Suprapubic skin (tissue), 4 donors: ENCODE results near the gene CAPRIN2. TPM values are rescaled to one million over a fixed set of nuclear protein-coding genes. Genes with fewer than 3 reads are reported as not detected.

Experiments
- DNase-seq, 2 donors: peaks; one replicate each; pipeline ENCODE4 v3.0.0-alpha.2; 2019; ENCODE audit warnings: low spot score in 2 of 2
- H3K27ac ChIP-seq: fragments of 200-600 bp; sonication (generic); one replicate; pipeline ENCODE4 v1.5.1; 2019
- H3K27me3 ChIP-seq: fragments of 200-600 bp; sonication (generic); one replicate; pipeline ENCODE4 v1.5.1; 2019
- H3K36me3 ChIP-seq: fragments of 200-600 bp; sonication (generic); one replicate; pipeline ENCODE4 v1.5.1; 2019
- H3K4me1 ChIP-seq: fragments of 200-600 bp; sonication (generic); one replicate; pipeline ENCODE4 v1.5.1; 2019
- H3K4me3 ChIP-seq: fragments of 200-600 bp; sonication (generic); one replicate; pipeline ENCODE4 v1.5.1; 2019; ENCODE audit warnings: mild to moderate bottlenecking
- H3K9me3 ChIP-seq: fragments of 200-600 bp; sonication (generic); one replicate; pipeline ENCODE4 v1.5.1; 2019
- EP300 ChIP-seq: sonication (generic); formaldehyde crosslinking; IDR thresholded peaks from one replicate; pipeline ENCODE4 v1.6.1; 2017; ENCODE audit warnings: antibody characterized with exemption
- POLR2A ChIP-seq, 2 donors: fragments of 450-650 bp; IDR thresholded peaks; one replicate each; pipeline ENCODE4 v1.6.1; 2017; ENCODE audit warnings: antibody characterized with exemption in 2 of 2, mild to moderate bottlenecking in 2 of 2, moderate library complexity in 2 of 2
- POLR2AphosphoS5 ChIP-seq, 3 donors: sonication (generic); formaldehyde crosslinking; IDR thresholded peaks; one replicate each; pipeline ENCODE4 v1.6.1; 2017; ENCODE audit warnings: antibody characterized with exemption in 3 of 3
- WGBS: methylation state at CpG from one replicate; pipeline ENCODE4 v1.1.5; 2018; 5-methylcytosine and 5-hydroxymethylcytosine counted together
- total RNA-seq, 4 donors: library from RNA; depleted of rRNA; stranded (reverse); fragments of >200 nt; gene quantifications; one replicate each; pipeline ENCODE4 v1.1.0, GENCODE V29; 2016
- TF ChIP-seq, protein P1 (sequence below), 2 donors: fragments of 200-600 bp in 1 of 2; fragments of 450-650 bp in 1 of 2; sonication (generic) in 1 of 2; IDR thresholded peaks; one replicate each; pipeline ENCODE4 v1.5.1; 2016 to 2019; ENCODE audit warnings: antibody characterized with exemption in 2 of 2, mild to moderate bottlenecking in 1 of 2, moderate library complexity in 1 of 2

Gene CAPRIN2
- total RNA-seq, 4 donors from 2014 or later: 16.8 to 56.8 (median 17.8) TPM

DNA sequence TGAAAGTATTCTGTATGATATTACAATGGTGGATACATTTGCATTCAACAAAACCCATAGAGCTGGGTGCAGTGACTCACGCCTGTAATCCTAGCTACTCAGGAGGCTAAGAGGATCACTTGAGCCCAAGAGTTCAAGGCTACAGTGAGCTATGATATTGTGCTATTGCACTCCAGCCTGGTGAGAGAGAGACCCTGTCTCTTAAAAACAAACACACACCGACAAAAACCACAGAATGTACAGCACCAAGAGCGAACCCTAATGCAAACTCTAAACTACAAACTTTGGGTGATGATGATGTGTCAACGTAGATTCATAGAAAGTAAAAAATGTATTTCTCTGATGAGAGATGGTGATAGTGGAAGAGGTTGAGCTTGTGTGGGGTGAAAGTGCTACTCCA, 8.6 kb downstream of the CAPRIN2 start:
- TF ChIP-seq POLR2AphosphoS5 (IDR thresholded peaks at IDR 0.05) (no peak), EP300 (no peak), POLR2A (IDR thresholded peaks at IDR 0.05) (no peak)
- TF ChIP-seq, protein P1, sequence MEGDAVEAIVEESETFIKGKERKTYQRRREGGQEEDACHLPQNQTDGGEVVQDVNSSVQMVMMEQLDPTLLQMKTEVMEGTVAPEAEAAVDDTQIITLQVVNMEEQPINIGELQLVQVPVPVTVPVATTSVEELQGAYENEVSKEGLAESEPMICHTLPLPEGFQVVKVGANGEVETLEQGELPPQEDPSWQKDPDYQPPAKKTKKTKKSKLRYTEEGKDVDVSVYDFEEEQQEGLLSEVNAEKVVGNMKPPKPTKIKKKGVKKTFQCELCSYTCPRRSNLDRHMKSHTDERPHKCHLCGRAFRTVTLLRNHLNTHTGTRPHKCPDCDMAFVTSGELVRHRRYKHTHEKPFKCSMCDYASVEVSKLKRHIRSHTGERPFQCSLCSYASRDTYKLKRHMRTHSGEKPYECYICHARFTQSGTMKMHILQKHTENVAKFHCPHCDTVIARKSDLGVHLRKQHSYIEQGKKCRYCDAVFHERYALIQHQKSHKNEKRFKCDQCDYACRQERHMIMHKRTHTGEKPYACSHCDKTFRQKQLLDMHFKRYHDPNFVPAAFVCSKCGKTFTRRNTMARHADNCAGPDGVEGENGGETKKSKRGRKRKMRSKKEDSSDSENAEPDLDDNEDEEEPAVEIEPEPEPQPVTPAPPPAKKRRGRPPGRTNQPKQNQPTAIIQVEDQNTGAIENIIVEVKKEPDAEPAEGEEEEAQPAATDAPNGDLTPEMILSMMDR (IDR thresholded peaks at IDR 0.05): no peak
- DNase-seq: no peak
- no peaks in the 10 kb centered on the region for H3K27me3 ChIP-seq
- H3K36me3 ChIP-seq: peaks cover 7% of the 10 kb centered on the region
- H3K4me1 ChIP-seq: no peaks in the 10 kb centered on the region
- no peak overlapping the region for H3K27ac ChIP-seq
- 97% methylated on average over 4 of the region's 4 CpGs for WGBS
- H3K4me3 ChIP-seq: no peak overlapping the region
- H3K9me3 ChIP-seq: no peaks in the 10 kb centered on the region

DNA sequence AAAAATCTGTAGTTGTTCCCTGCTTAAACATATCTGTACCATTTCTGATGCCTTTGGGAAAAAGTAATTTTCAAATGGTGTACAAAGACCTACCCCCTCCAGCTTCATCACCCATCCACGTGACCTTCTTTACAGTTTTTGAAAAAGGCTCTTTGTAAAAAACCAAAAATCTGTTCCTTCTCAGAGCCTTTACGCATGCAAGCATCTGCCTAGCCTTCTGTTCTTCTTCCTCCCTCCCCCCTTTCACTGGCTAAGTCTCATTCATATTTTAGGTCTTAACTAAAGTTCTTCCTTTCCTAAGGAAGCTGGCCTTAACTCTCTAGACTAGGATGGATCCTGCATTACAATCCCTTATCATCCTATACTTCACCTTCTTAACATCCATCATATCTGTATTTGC, 10.4 kb downstream of the CAPRIN2 start:
- 86% methylated on average over 2 of the region's 2 CpGs for WGBS
- TF ChIP-seq EP300 (no peak), POLR2A (IDR thresholded peaks at IDR 0.05) (no peak), POLR2AphosphoS5 (IDR thresholded peaks at IDR 0.05) (no peak)
- TF ChIP-seq, protein P1 (IDR thresholded peaks at IDR 0.05): no peak

DNA sequence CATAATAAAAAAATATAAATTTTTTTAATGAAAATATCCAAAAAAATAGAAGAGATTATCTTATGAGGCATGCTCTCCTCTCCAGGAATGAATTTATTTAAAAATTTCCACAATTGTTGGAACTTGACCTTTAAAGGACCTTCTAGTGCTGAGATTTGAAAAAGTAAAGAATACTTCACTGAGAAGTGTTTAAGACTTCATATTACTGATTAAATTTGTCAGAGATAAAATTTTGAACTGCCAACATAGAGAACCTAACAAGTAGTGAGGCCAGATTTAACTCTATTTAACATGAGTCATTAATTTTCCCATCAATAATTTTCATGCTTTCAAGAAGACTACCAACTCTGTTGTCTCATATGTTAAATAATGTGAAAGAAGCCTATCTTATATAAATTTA, 14.5 kb downstream of the CAPRIN2 start:
- Histone ChIP-seq H3K27me3 (no peaks in the 10 kb centered on the region), H3K4me3 (no peak overlapping the region), H3K4me1 (no peaks in the 10 kb centered on the region), H3K36me3 (peaks cover 19% of the 10 kb centered on the region), H3K27ac (no peak overlapping the region), H3K9me3 (no peaks in the 10 kb centered on the region)
- no peak for DNase-seq
- TF ChIP-seq POLR2A (IDR thresholded peaks at IDR 0.05): no peak
- TF ChIP-seq EP300: no peak
- no peak for TF ChIP-seq POLR2AphosphoS5 (IDR thresholded peaks at IDR 0.05)
- TF ChIP-seq, protein P1 (IDR thresholded peaks at IDR 0.05): no peak

More for the DNA sequence above, 10.4 kb downstream of the CAPRIN2 start:
- Histone ChIP-seq H3K4me3 (no peak overlapping the region), H3K27me3 (no peaks in the 10 kb centered on the region), H3K27ac (no peak overlapping the region), H3K36me3 (peaks cover 13% of the 10 kb centered on the region), H3K9me3 (no peaks in the 10 kb centered on the region), H3K4me1 (no peaks in the 10 kb centered on the region)
- no peak for DNase-seq

DNA sequence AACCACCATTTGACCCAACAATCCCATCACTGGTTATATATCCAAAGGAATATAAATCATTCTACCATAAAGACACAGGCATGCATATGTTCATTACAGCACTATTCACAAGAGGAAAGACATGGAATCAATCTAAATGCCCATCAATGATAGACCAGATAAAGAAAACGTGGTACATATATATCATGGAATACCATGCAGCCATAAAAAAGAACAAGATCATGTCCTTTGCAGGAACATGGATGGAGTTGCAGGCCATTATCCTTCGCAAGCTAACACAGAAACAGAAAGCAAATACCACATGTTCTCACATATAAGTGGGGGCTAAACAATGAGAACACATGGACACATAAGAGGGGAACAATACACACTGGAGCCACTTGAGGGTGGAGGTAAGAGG, 15.7 kb downstream of the CAPRIN2 start:
- Histone ChIP-seq H3K4me1 (no peaks in the 10 kb centered on the region), H3K27ac (no peak overlapping the region), H3K36me3 (peaks cover 27% of the 10 kb centered on the region), H3K27me3 (no peaks in the 10 kb centered on the region), H3K9me3 (no peaks in the 10 kb centered on the region), H3K4me3 (no peak overlapping the region)
- TF ChIP-seq, protein P1 (IDR thresholded peaks at IDR 0.05): no peak
- TF ChIP-seq POLR2A (IDR thresholded peaks at IDR 0.05) (no peak), POLR2AphosphoS5 (IDR thresholded peaks at IDR 0.05) (no peak), EP300 (no peak)
- no peak for DNase-seq
- 96% methylated on average over 2 of the region's 2 CpGs for WGBS

DNA sequence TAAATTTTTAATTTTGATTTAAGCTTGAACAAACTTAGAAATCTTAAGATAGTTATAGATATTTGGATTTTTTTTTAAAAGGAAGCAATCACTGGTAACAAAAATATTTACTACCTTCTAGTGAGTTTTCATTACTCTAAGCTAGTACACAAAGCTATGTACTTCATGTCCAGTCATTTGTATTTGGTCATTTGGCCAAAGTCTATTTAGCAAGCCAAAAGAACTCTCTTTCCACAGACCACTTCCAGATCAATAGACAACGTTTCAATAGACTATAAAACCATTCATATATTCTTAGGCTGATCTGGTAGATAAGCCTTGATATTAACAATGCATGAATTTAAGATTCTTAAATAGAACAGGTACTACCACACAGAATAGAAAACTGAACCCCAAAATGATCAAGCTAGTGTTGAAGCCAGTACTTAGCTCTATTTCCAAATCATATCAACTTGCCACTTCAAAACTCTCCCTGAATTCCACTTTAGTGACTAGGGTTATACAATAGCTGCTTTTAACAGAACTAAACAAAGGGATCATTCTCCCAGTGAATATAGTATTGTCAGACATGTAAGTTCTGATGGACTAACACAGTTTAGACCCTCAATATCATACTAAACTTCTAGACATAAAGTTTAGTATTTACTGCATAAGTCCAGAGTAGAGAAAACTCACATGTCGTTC, 21.7 kb downstream of the CAPRIN2 start:
- no peak overlapping the region for H3K4me3 ChIP-seq
- H3K36me3 ChIP-seq: peaks cover 43% of the 10 kb centered on the region
- no peaks in the 10 kb centered on the region for H3K9me3 ChIP-seq
- H3K27ac ChIP-seq: no peak overlapping the region
- H3K4me1 ChIP-seq: no peaks in the 10 kb centered on the region
- TF ChIP-seq, protein P1 (IDR thresholded peaks at IDR 0.05): no peak
- TF ChIP-seq POLR2A (IDR thresholded peaks at IDR 0.05): no peak
- no peak for TF ChIP-seq EP300
- TF ChIP-seq POLR2AphosphoS5 (IDR thresholded peaks at IDR 0.05): no peak
- DNase-seq: no peak
- no peaks in the 10 kb centered on the region for H3K27me3 ChIP-seq
- 78% methylated on average over 2 of the region's 2 CpGs for WGBS
